ENCODE measurements around the gene GNA12. TPM values are rescaled to one million over a fixed set of nuclear protein-coding genes. Genes with fewer than 3 reads are reported as not detected.

GNA12 gene
- total and polyA plus RNA-seq, 2 experiments from 2014 or later, result 11.2 to 13.8 TPM

DNA sequence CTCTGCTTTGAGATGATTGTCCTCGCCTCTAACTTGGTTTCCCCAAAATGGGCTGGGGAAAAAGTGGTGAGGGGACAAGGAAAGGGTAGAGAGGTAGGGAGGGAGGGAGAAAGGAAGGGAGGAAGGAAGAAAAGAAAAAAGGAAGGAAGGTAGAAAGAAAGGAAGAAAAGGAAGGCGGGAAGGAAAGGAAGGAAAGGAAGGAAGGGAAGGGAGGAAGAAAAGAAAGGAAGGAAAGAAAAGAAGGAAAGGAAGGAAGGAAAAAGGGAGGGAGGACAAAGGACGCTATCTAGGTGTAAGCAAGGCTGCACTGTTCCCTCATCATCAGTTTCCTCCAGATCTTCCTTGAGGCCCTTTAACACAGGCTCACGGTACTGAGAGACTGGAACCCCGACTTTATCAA, 2.2 kb downstream of the GNA12 start:
- WGBS, 2 experiments (ENCODE audit: low coverage in 1 of 2, low lambda C conversion rate in 2 of 2, missing lambda C conversion rate in 2 of 2), result 98 to 99% methylated on average over 5 of the region's 5 CpGs
- Histone ChIP-seq H2AFZ (no peak overlapping the region), H3K36me3 (ENCODE audit: low read depth) (no peaks in the 10 kb centered on the region), H3K9ac (no peak overlapping the region), H3K9me3 (ENCODE audit: low read depth) (no peaks in the 10 kb centered on the region), H3K9me2 (ENCODE audit: insufficient read depth) (no peaks in the 10 kb centered on the region), H3K27me3 (replicated peaks; ENCODE audit: insufficient read depth) (no peaks in the 10 kb centered on the region), H3K79me2 (ENCODE audit: insufficient read depth) (peaks cover 69% of the 10 kb centered on the region), H3F3A (ENCODE audit: insufficient read depth) (peaks cover 18% of the 10 kb centered on the region; the same call in 1 of the 2 replicates), H3K4me3 (no peak overlapping the region), H4K20me1 (ENCODE audit: insufficient read depth) (0 out of 2 replicates have a peak, but pooled peaks cover 4% of the 10 kb centered on the region), H3K4me1 (ENCODE audit: insufficient read depth) (peaks cover 11% of the 10 kb centered on the region; the same call in 1 of the 2 replicates), H3K27ac (no peak overlapping the region), H3K4me2 (ENCODE audit: unreplicated experiment) (no peak overlapping the region)
- no peak for TF ChIP-seq EZH2 (IDR thresholded peaks at IDR 0.05; ENCODE audit: insufficient read depth, poor library complexity, severe bottlenecking)
- TF ChIP-seq EZH2phosphoT487 (IDR thresholded peaks at IDR 0.05; ENCODE audit: insufficient read depth, low read depth), result no peak
- no peak for DNase-seq
- in situ Hi-C loops (cut with MboI), result no loop called here

DNA sequence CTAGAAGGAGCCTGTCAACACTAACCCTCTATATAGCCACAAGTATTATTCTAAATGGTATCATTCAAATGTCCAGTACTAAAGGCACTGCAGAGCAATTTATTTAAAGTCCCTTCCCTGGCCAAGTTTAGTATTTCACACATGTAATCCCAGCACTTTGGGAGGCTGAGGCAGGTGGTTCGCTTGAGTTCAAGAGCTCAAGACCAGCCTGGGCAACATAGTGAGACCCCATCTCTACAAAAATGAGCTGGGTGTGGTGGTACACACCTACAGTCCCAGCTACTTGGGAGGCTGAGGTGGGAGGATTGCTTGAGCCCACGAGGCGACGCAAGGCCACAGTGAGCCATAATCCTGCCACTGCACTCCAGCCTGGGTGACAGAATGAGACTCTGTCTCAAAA, 3.6 kb downstream of the GNA12 start:
- Histone ChIP-seq H3K36me3 (ENCODE audit: low read depth) (no peaks in the 10 kb centered on the region), H3K9me2 (ENCODE audit: insufficient read depth) (no peaks in the 10 kb centered on the region), H3K4me1 (ENCODE audit: insufficient read depth) (peaks cover 11% of the 10 kb centered on the region; the same call in 1 of the 2 replicates), H3K27me3 (replicated peaks; ENCODE audit: insufficient read depth) (no peaks in the 10 kb centered on the region), H3K4me3 (no peak overlapping the region), H2AFZ (no peak overlapping the region), H3K27ac (no peak overlapping the region), H3K4me2 (ENCODE audit: unreplicated experiment) (no peak overlapping the region), H4K20me1 (ENCODE audit: insufficient read depth) (0 out of 2 replicates have a peak, but pooled peaks cover 4% of the 10 kb centered on the region), H3K9me3 (ENCODE audit: low read depth) (no peaks in the 10 kb centered on the region), H3K79me2 (ENCODE audit: insufficient read depth) (peaks cover 83% of the 10 kb centered on the region), H3F3A (ENCODE audit: insufficient read depth) (peaks cover 12% of the 10 kb centered on the region; the same call in 1 of the 2 replicates), H3K9ac (no peak overlapping the region)
- WGBS, 2 experiments (ENCODE audit: low coverage in 1 of 2, low lambda C conversion rate in 2 of 2, missing lambda C conversion rate in 2 of 2), result 95 to 98% methylated on average over 4 of the region's 4 CpGs
- in situ Hi-C loops (cut with MboI), result no loop called here
- TF ChIP-seq EZH2 (IDR thresholded peaks at IDR 0.05; ENCODE audit: insufficient read depth, poor library complexity, severe bottlenecking), result no peak
- TF ChIP-seq EZH2phosphoT487 (IDR thresholded peaks at IDR 0.05; ENCODE audit: insufficient read depth, low read depth), result no peak
- DNase-seq, result no peak

GRCh38 chr7:2838873-2839578, 5.1 kb downstream of the GNA12 start:
- Histone ChIP-seq H3K4me1 (ENCODE audit: insufficient read depth) (peaks cover 11% of the 10 kb centered on the region; the same call in 1 of the 2 replicates), H3K9me3 (ENCODE audit: low read depth) (no peaks in the 10 kb centered on the region), H3K36me3 (ENCODE audit: low read depth) (no peaks in the 10 kb centered on the region), H3K79me2 (ENCODE audit: insufficient read depth) (peaks cover 98% of the 10 kb centered on the region), H3K9ac (no peak overlapping the region), H3K27ac (no peak overlapping the region), H2AFZ (no peak overlapping the region), H3K4me2 (ENCODE audit: unreplicated experiment) (no peak overlapping the region), H4K20me1 (ENCODE audit: insufficient read depth) (0 out of 2 replicates have a peak, but pooled peaks cover 9% of the 10 kb centered on the region), H3K27me3 (replicated peaks; ENCODE audit: insufficient read depth) (no peaks in the 10 kb centered on the region), H3F3A (ENCODE audit: insufficient read depth) (peaks cover 11% of the 10 kb centered on the region; the same call in 1 of the 2 replicates), H3K9me2 (ENCODE audit: insufficient read depth) (no peaks in the 10 kb centered on the region), H3K4me3 (no peak overlapping the region)
- DNase-seq, result no peak
- TF ChIP-seq EZH2phosphoT487 (IDR thresholded peaks at IDR 0.05; ENCODE audit: insufficient read depth, low read depth), result no peak
- TF ChIP-seq EZH2 (IDR thresholded peaks at IDR 0.05; ENCODE audit: insufficient read depth, poor library complexity, severe bottlenecking), result no peak
- WGBS, 2 experiments (ENCODE audit: low coverage in 1 of 2, low lambda C conversion rate in 2 of 2, missing lambda C conversion rate in 2 of 2), result 81 to 84% methylated on average over 13 of the region's 13 CpGs
- in situ Hi-C loops (cut with MboI), result no loop called here

DNA sequence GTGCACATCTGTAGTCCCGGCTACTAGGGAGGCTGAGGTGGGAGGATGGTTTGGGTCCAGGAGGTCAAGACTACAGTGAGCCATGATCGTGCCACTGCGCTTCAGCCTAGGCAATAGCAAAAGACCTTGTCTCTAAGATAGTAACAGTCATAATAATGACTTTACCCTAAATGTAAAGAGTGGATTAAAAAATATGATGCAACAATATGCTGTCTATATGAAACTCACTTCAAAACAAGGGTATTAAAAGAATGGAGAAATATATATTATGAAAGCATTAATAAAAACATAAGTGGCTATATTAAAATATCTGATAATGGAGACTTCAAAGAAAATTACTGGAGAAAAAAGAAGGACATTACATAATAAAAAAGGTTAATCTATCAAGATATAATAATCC, 5.7 kb downstream of the GNA12 start:
- no peak for TF ChIP-seq EZH2 (IDR thresholded peaks at IDR 0.05; ENCODE audit: insufficient read depth, poor library complexity, severe bottlenecking)
- no peak for TF ChIP-seq EZH2phosphoT487 (IDR thresholded peaks at IDR 0.05; ENCODE audit: insufficient read depth, low read depth)
- Histone ChIP-seq H3K27ac (no peak overlapping the region), H3K4me3 (no peak overlapping the region), H3K4me2 (ENCODE audit: unreplicated experiment) (no peak overlapping the region), H3K9me2 (ENCODE audit: insufficient read depth) (no peaks in the 10 kb centered on the region), H3K36me3 (ENCODE audit: low read depth) (no peaks in the 10 kb centered on the region), H3K4me1 (ENCODE audit: insufficient read depth) (peaks cover 11% of the 10 kb centered on the region; the same call in 1 of the 2 replicates), H2AFZ (no peak overlapping the region), H3K9me3 (ENCODE audit: low read depth) (no peaks in the 10 kb centered on the region), H4K20me1 (ENCODE audit: insufficient read depth) (0 out of 2 replicates have a peak, but pooled peaks cover 9% of the 10 kb centered on the region), H3K9ac (no peak overlapping the region), H3K27me3 (replicated peaks; ENCODE audit: insufficient read depth) (no peaks in the 10 kb centered on the region), H3K79me2 (ENCODE audit: insufficient read depth) (peaks cover 100% of the 10 kb centered on the region), H3F3A (ENCODE audit: insufficient read depth) (peaks cover 11% of the 10 kb centered on the region; the same call in 1 of the 2 replicates)
- in situ Hi-C loops (cut with MboI), result no loop called here
- 80% methylated on average over 3 of the region's 3 CpGs for WGBS, 2 experiments (ENCODE audit: low coverage in 1 of 2, low lambda C conversion rate in 2 of 2, missing lambda C conversion rate in 2 of 2)
- DNase-seq, result no peak

All from GM23248 (cell line).